ENCODE results near the gene SDHB. TPM values are rescaled to one million over a fixed set of nuclear protein-coding genes. Genes with fewer than 3 reads are reported as not detected.

The SDHB gene
- total RNA-seq, 2 experiments from 2014 or later = 105 to 106 TPM

DNA sequence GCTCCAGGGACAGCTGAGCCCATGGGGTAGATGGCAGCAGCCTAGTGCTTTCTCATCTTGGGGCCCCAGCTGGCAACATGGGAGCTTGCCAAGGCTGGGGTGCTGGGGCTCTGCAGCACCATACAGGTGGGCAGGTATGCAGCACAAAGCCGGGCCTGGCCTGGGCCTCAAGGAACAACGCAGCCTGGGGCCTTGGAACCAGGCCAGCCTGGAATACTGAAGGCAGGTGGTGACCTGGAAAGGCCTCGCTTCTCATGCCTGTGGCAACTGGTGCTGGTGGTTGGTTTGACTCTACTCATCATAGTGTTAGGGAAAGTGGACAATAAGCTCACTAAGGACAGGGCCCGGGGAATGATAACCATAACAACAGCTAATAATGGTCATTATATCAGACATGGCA, 27.0 kb upstream of the SDHB start:
- TF ChIP-seq EZH2phosphoT487 (IDR thresholded peaks at IDR 0.05; ENCODE audit: borderline replicate concordance, low read depth, low read length) = no peak
- TF ChIP-seq, protein P1, sequence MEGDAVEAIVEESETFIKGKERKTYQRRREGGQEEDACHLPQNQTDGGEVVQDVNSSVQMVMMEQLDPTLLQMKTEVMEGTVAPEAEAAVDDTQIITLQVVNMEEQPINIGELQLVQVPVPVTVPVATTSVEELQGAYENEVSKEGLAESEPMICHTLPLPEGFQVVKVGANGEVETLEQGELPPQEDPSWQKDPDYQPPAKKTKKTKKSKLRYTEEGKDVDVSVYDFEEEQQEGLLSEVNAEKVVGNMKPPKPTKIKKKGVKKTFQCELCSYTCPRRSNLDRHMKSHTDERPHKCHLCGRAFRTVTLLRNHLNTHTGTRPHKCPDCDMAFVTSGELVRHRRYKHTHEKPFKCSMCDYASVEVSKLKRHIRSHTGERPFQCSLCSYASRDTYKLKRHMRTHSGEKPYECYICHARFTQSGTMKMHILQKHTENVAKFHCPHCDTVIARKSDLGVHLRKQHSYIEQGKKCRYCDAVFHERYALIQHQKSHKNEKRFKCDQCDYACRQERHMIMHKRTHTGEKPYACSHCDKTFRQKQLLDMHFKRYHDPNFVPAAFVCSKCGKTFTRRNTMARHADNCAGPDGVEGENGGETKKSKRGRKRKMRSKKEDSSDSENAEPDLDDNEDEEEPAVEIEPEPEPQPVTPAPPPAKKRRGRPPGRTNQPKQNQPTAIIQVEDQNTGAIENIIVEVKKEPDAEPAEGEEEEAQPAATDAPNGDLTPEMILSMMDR (conservative IDR thresholded peaks at IDR 0.05; ENCODE audit: low read length) = no peak
- H3K4me3 ChIP-seq (ENCODE audit: low read depth, low read length, poor library complexity, severe bottlenecking) = no peak overlapping the region
- intact Hi-C loops (cut with micrococcal nuclease; ENCODE audit: unreplicated experiment) = no loop called here
- no TSS peak for BruUV-seq (replicated peaks)
- H4K20me1 ChIP-seq (ENCODE audit: insufficient read depth, low read length) = no peaks in the 10 kb centered on the region
- H3K79me2 ChIP-seq (ENCODE audit: insufficient read depth, low read depth, low read length) = no peaks in the 10 kb centered on the region
- ChIA-PET CTCF (ENCODE audit: unreplicated experiment) (no interaction called here), POLR2A (no interaction called here)
- no peak for DNase-seq (ENCODE audit: low spot score)
- H2AFZ ChIP-seq (ENCODE audit: low read length) = no peak overlapping the region
- no peaks in the 10 kb centered on the region for H3K9me3 ChIP-seq (ENCODE audit: low read length)
- H3K9me2 ChIP-seq (ENCODE audit: insufficient read depth, low read length) = no peaks in the 10 kb centered on the region
- H3K36me3 ChIP-seq (ENCODE audit: insufficient read depth, low read length) = no peaks in the 10 kb centered on the region
- no peak overlapping the region for H3K4me2 ChIP-seq (ENCODE audit: low read length)
- H3K27ac ChIP-seq (ENCODE audit: low read depth, low read length, poor library complexity, severe bottlenecking) = no peak overlapping the region
- no peaks in the 10 kb centered on the region for H3K4me1 ChIP-seq (ENCODE audit: insufficient read depth, low read length, poor library complexity, severe bottlenecking)

DNA sequence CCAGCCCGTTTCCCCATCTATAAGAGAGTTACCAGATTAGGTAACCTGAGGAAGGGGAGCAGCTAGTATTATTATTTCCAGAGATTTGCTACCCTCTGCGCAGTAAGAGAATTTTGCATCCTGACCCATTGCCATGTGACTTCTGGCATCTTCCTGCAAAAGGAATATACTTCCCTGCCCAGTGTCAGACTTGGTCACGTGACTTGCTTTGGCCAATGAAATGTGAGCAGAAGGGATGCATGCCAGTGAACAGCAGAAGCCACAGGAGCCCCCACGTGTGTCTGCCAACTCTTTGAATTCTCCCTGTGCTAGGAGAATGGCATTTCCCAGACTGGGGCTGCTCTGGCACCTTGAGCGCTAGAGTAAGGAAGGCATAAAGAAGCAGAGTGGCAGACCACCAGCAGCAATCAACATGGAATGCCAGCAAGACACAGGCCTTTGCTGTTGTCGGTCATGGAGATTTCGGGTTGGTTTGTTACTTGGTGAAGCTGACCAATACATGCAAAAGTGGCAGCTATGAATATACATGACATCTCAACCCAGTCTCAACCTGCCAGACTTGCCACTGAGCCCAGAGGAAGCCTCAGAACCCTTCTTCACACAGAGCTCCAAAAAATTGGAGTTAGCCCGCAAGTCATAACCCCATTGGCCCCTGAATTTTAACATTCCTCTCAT, 26.4 kb upstream of the SDHB start:
- no peaks in the 10 kb centered on the region for H3K9me3 ChIP-seq (ENCODE audit: low read length)
- no peaks in the 10 kb centered on the region for H3K9me2 ChIP-seq (ENCODE audit: insufficient read depth, low read length)
- H3K4me1 ChIP-seq (ENCODE audit: insufficient read depth, low read length, poor library complexity, severe bottlenecking) = no peaks in the 10 kb centered on the region
- DNase-seq (ENCODE audit: low spot score) = no peak
- BruUV-seq (replicated peaks) = no TSS peak
- H3K36me3 ChIP-seq (ENCODE audit: insufficient read depth, low read length) = no peaks in the 10 kb centered on the region
- H3K4me2 ChIP-seq (ENCODE audit: low read length) = no peak overlapping the region
- CTCF ChIA-PET (ENCODE audit: unreplicated experiment) = no interaction called here
- H3K27ac ChIP-seq (ENCODE audit: low read depth, low read length, poor library complexity, severe bottlenecking) = no peak overlapping the region
- intact Hi-C loops (cut with micrococcal nuclease; ENCODE audit: unreplicated experiment) = no loop called here
- POLR2A ChIA-PET = no interaction called here
- H2AFZ ChIP-seq (ENCODE audit: low read length) = no peak overlapping the region
- no peaks in the 10 kb centered on the region for H3K79me2 ChIP-seq (ENCODE audit: insufficient read depth, low read depth, low read length)
- H4K20me1 ChIP-seq (ENCODE audit: insufficient read depth, low read length) = no peaks in the 10 kb centered on the region
- no peak for TF ChIP-seq EZH2phosphoT487 (IDR thresholded peaks at IDR 0.05; ENCODE audit: borderline replicate concordance, low read depth, low read length)
- TF ChIP-seq, protein P1 (conservative IDR thresholded peaks at IDR 0.05; ENCODE audit: low read length) = no peak
- no peak overlapping the region for H3K4me3 ChIP-seq (ENCODE audit: low read depth, low read length, poor library complexity, severe bottlenecking)

DNA sequence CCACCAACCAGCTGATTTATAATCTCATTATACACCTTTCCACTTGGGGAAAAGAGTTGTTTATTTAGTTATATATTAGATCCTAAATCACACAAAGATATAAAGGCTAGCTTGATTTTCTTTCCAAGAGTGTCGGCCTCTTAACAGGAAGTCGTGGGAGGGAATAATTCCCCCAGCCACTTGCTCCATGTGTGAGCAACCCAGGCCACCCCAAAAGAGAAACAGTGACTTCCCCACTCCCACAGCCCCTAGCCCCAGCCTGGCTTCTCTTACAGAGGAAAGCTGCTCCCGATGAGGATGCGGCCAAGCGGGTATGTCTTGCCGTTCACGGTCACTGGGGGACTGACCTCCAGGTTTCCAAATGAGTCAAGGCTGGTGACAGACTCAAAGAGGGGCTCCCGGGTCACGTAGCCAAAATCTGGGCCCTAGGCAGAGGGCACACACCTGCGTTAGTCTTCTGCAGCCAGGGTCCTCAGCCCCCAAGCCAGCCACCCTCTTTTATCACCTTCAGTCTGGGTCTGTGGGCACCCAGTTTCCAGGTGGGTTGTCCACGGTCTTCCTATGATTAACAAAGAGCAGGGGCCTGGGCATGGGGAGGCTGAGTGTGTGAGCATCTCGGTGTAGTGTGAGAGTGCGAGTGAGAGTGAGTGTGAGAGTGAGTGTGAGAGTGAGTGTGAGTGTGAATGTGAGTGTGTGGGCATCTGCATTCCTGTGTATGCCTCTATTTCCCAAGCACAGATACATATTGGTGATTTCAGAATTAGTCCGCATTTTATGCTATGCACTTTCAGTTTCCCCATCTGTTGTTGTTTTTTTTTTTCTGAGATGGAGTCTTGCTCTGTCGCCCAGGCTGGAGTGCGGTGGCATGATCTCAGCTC, 25.4 kb upstream of the SDHB start:
- intact Hi-C loops (cut with micrococcal nuclease; ENCODE audit: unreplicated experiment) = no loop called here
- CTCF ChIA-PET (ENCODE audit: unreplicated experiment) = no interaction called here
- BruUV-seq (replicated peaks) = no TSS peak

More for the DNA sequence above, 25.4 kb upstream of the SDHB start:
- DNase-seq (ENCODE audit: low spot score) = no peak
- no peak overlapping the region for H3K27ac ChIP-seq (ENCODE audit: low read depth, low read length, poor library complexity, severe bottlenecking)
- TF ChIP-seq EZH2phosphoT487 (IDR thresholded peaks at IDR 0.05; ENCODE audit: borderline replicate concordance, low read depth, low read length) = no peak
- TF ChIP-seq, protein P1 (conservative IDR thresholded peaks at IDR 0.05; ENCODE audit: low read length) = no peak
- no peaks in the 10 kb centered on the region for H4K20me1 ChIP-seq (ENCODE audit: insufficient read depth, low read length)
- POLR2A ChIA-PET = interaction anchor here (0.6 kb wide), 1 partner anchor 429 kb away, joined by 3 read pairs; no protein-coding TSS in a partner anchor
- no peaks in the 10 kb centered on the region for H3K79me2 ChIP-seq (ENCODE audit: insufficient read depth, low read depth, low read length)
- no peaks in the 10 kb centered on the region for H3K36me3 ChIP-seq (ENCODE audit: insufficient read depth, low read length)
- H2AFZ ChIP-seq (ENCODE audit: low read length) = no peak overlapping the region
- H3K4me2 ChIP-seq (ENCODE audit: low read length) = no peak overlapping the region
- H3K9me3 ChIP-seq (ENCODE audit: low read length) = no peaks in the 10 kb centered on the region
- H3K4me1 ChIP-seq (ENCODE audit: insufficient read depth, low read length, poor library complexity, severe bottlenecking) = no peaks in the 10 kb centered on the region
- H3K4me3 ChIP-seq (ENCODE audit: low read depth, low read length, poor library complexity, severe bottlenecking) = no peak overlapping the region
- no peaks in the 10 kb centered on the region for H3K9me2 ChIP-seq (ENCODE audit: insufficient read depth, low read length)
